Mucosa of rectum (tissue), 2 donors: ENCODE data around the gene LRCH4.
"Not testable (repeated sequence)": the region's sequence is repeated elsewhere in the genome, so short reads cannot be mapped to it uniquely, and the experiment has no call there.

Experiments
- H3K27ac ChIP-seq, 2 donors: one replicate each; pipeline ENCODE4 v1.7.0; 2013; ENCODE audit warnings: inconsistent platforms in 2 of 2, low read depth in 2 of 2, low read length in 2 of 2
- H3K27me3 ChIP-seq, 2 donors: one replicate each; pipeline ENCODE4 v1.7.0; 2013; ENCODE audit warnings: low read length in 2 of 2; ENCODE audit not compliant: control insufficient read depth in 2 of 2, insufficient read depth in 2 of 2
- H3K36me3 ChIP-seq, 2 donors: one replicate each; pipeline ENCODE4 v1.7.0; 2013; ENCODE audit warnings: low read length in 2 of 2; ENCODE audit not compliant: control insufficient read depth in 2 of 2, insufficient read depth in 2 of 2
- H3K4me1 ChIP-seq, 2 donors: one replicate each; pipeline ENCODE4 v1.7.0; 2013; ENCODE audit warnings: low read length in 2 of 2, mild to moderate bottlenecking in 1 of 2; ENCODE audit not compliant: control insufficient read depth in 2 of 2, insufficient read depth in 2 of 2
- H3K4me3 ChIP-seq, 2 donors: one replicate each; pipeline ENCODE4 v1.7.0; 2013; ENCODE audit warnings: low read length in 2 of 2
- H3K9ac ChIP-seq, 2 donors: one replicate each; pipeline ENCODE4 v1.7.0; 2013; ENCODE audit warnings: low read length in 2 of 2, low read depth in 1 of 2, mild to moderate bottlenecking in 1 of 2
- H3K9me3 ChIP-seq, 2 donors: one replicate each; pipeline ENCODE4 v1.7.0; 2013; ENCODE audit warnings: low read length in 2 of 2; ENCODE audit not compliant: control insufficient read depth in 2 of 2
- donor health status: healthy.
- donor health status: Normal muscosa, but diverticular disease.

The LRCH4 gene

GRCh38 chr7:100567031-100567730, 18.7 kb downstream of the LRCH4 start:
- peak overlapping the region in 1 of 2 donors; percentile 23 for H3K27ac ChIP-seq
- no peaks in the 10 kb centered on the region for H3K27me3 ChIP-seq
- H3K36me3 ChIP-seq: peaks cover 7 to 15% of the 10 kb centered on the region in 2 donors
- no peaks in the 10 kb centered on the region for H3K9me3 ChIP-seq
- H3K4me3 ChIP-seq: no peak overlapping the region
- H3K4me1 ChIP-seq: peaks cover 22 to 25% of the 10 kb centered on the region in 2 donors
- no peak overlapping the region for H3K9ac ChIP-seq

- H3K4me3 ChIP-seq: no peak overlapping the region
- peaks cover 11 to 20% of the 10 kb centered on the region in 2 donors for H3K36me3 ChIP-seq
- no peaks in the 10 kb centered on the region for H3K9me3 ChIP-seq
- H3K27ac ChIP-seq: no peak overlapping the region
- peaks cover 22% of the 10 kb centered on the region in 2 donors for H3K4me1 ChIP-seq
- H3K27me3 ChIP-seq: no peaks in the 10 kb centered on the region
- no peak overlapping the region for H3K9ac ChIP-seq
These were observed 19.9 kb downstream of the LRCH4 start for GRCh38 chr7:100566018-100566531.

- H3K27me3 ChIP-seq: no peaks in the 10 kb centered on the region
- H3K27ac ChIP-seq: no peak overlapping the region
- peaks cover 18 to 20% of the 10 kb centered on the region in 2 donors for H3K4me1 ChIP-seq
- no peak overlapping the region for H3K9ac ChIP-seq
- H3K9me3 ChIP-seq: no peaks in the 10 kb centered on the region
- no peak overlapping the region for H3K4me3 ChIP-seq
- H3K36me3 ChIP-seq: peaks cover 11 to 24% of the 10 kb centered on the region in 2 donors
These were observed 20.8 kb downstream of the LRCH4 start for GRCh38 chr7:100565133-100565571.

GRCh38 chr7:100564405-100564804, 21.5 kb downstream of the LRCH4 start:
- Histone ChIP-seq H3K4me1 (peaks cover 13 to 16% of the 10 kb centered on the region in 2 donors), H3K36me3 (peaks cover 11 to 24% of the 10 kb centered on the region in 2 donors)
- not testable (repeated sequence) for H3K27ac ChIP-seq, H3K27me3 ChIP-seq, H3K9me3 ChIP-seq, H3K9ac ChIP-seq, H3K4me3 ChIP-seq

DNA sequence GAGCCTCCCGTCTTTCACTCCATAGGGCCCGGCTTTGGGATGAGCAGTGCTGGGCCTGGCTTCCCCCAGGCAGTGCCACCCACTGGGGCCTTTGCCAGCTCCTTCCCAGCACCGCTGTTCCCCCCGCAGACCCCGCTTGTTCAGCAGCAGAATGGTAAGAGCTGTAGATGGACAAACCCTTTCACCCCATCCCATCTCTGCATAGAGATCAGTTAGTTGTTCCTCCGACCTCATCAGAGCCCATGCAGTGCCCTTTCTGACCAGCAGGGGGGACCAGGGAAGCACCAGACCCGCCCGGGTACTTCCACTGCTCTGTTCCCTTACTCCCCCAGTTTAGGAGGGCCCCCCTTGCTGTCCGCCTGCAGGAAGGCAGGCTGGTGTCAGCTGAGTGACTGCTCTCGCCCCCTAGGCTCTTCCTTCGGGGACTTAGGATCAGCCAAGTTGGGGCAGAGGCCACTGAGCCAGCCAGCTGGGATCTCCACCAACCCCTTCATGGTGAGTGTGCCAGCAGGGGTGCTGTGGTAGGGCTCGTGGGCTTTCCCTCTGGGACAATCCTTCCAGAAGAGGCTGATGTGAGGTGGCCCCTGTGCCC, 22.0 kb downstream of the LRCH4 start:
- no peak overlapping the region for H3K9ac ChIP-seq

GRCh38 chr7:100563100-100563564, 22.8 kb downstream of the LRCH4 start:
- Histone ChIP-seq H3K36me3 (peaks cover 11 to 24% of the 10 kb centered on the region in 2 donors), H3K27me3 (no peaks in the 10 kb centered on the region), H3K4me3 (no peak overlapping the region), H3K9me3 (no peaks in the 10 kb centered on the region), H3K4me1 (peaks cover 2 to 6% of the 10 kb centered on the region in 2 donors), H3K27ac (no peak overlapping the region), H3K9ac (no peak overlapping the region)

More for the DNA sequence above, 22.0 kb downstream of the LRCH4 start:
- peaks cover 11 to 24% of the 10 kb centered on the region in 2 donors for H3K36me3 ChIP-seq
- peaks cover 8 to 12% of the 10 kb centered on the region in 2 donors for H3K4me1 ChIP-seq
- no peak overlapping the region for H3K4me3 ChIP-seq
- no peaks in the 10 kb centered on the region for H3K9me3 ChIP-seq
- no peaks in the 10 kb centered on the region for H3K27me3 ChIP-seq
- no peak overlapping the region for H3K27ac ChIP-seq

- no peaks in the 10 kb centered on the region for H3K9me3 ChIP-seq
- peaks cover 11 to 25% of the 10 kb centered on the region in 2 donors for H3K36me3 ChIP-seq
- no peaks in the 10 kb centered on the region for H3K27me3 ChIP-seq
- peaks cover 0 to 5% of the 10 kb centered on the region in 2 donors for H3K4me1 ChIP-seq
- no peak overlapping the region for H3K27ac ChIP-seq
- H3K4me3 ChIP-seq: no peak overlapping the region
- H3K9ac ChIP-seq: no peak overlapping the region
These were observed 23.5 kb downstream of the LRCH4 start for GRCh38 chr7:100562195-100563099.

GRCh38 chr7:100561491-100562194, 24.3 kb downstream of the LRCH4 start:
- Histone ChIP-seq H3K27me3 (no peaks in the 10 kb centered on the region), H3K9ac (no peak overlapping the region), H3K9me3 (no peaks in the 10 kb centered on the region), H3K4me3 (no peak overlapping the region), H3K27ac (no peak overlapping the region), H3K36me3 (peaks cover 12 to 29% of the 10 kb centered on the region in 2 donors), H3K4me1 (peaks cover 0 to 4% of the 10 kb centered on the region in 2 donors)

GRCh38 chr7:100559127-100559526, 26.8 kb downstream of the LRCH4 start:
- Histone ChIP-seq H3K27me3 (no peaks in the 10 kb centered on the region), H3K36me3 (peaks cover 19 to 42% of the 10 kb centered on the region in 2 donors), H3K27ac (no peak overlapping the region), H3K9me3 (no peaks in the 10 kb centered on the region), H3K9ac (no peak overlapping the region), H3K4me3 (no peak overlapping the region), H3K4me1 (peaks cover 4 to 12% of the 10 kb centered on the region in 2 donors)
